HG03558 (cell line): ENCODE results near the gene PRR5.

Experiments
- ATAC-seq: cut with Tn5 transposase; IDR thresholded peaks from one replicate; pipeline ENCODE4 v1.9.1; 2021; ENCODE audit warnings: moderate number of reproducible peaks; ENCODE audit not compliant: unreplicated experiment; ENCODE audit errors: extremely low read depth

Gene PRR5

DNA sequence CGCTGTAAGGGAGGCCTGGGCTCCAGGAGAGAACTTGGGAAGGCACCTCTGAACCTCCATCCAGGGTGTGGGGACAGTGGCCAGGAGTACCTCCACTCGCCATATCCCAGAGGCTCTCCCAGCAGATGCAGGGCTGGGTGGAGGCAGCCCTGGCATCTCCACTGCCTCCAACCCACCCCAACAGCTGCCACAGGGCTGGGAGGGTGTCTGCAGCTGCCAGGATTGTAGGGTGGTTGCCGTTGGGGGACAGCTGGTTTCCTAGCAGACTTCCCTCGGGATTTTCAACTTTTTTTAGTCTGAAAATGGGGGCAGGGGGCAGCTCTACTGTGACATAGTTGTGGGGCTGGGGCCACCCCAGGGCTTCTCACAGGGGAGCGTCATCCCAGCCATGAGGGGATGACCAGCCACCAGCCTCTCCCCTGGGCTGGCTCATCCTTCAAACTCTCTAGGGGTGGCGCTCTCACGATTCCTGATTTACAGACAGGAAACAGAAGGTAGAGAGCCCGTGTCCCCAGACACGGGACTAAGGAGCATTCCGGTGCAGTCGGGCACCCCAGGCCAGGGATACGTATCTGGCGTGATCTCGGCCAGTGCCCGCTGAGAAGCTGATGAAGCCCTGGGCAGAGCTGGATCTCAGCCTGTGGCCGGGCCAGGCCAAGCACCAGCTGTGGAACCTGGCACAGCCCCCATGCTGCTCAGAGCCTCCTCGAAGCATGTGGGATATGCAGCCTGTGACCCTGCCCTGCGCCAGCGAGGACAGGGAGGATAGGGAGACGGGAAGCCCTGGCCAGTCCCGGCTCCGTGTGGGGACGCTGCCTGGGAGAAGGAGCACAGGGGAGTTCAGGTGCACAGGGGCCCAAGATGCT lies 9.9 kb downstream of the PRR5 start:
- no peak for ATAC-seq

DNA sequence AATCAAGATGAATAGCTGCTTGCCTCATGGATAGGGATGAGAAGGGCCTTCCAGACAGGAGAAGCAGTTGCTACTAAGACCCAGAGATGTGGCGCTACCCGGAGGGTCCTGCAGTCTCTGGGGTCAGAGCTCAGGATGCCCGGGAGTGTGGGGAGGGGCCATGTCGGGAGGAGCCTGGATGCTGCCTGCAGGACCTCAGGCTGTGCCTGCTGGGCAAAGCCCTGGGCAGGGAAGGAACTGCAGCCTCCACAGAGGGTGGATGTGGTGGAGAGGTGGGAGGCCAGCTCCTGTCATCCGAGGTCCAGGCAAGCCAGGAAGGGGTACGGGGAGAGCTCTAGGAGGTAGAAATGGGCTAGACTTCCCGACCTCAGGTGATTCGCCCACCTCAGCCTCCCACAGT lies 11.0 kb downstream of the PRR5 start:
- ATAC-seq = no peak

DNA sequence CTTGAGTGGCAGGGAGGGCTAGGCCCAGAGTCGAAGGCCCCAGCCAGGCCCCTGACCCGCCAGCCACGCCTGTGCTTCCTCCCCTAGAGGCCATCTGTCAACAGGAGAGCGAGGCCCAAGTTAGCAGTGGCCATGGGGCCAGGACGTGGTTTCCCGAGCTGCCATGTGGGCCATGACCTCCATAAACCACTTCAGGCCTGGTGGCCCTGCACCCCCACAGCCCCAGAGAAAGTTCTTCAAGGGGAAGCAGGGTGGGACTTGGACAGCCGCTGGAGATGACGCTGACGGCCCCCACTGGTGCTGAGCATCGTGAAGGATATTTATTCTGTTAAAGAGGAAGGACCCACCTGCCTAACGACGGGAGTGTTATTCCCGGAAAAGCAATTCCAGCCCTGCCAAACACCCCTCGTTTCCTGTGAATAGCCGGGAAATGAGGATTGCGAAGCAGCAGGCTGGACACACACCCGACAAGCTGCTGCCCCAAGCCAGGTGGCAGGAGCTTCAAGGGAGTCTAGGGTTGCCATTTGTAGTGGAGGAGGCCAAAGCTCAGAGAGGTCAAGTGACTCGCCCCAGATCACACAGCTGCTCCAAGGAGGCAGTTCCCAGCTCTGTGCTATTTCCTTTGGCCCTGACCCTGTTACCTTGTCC lies 12.8 kb downstream of the PRR5 start:
- ATAC-seq = no peak

DNA sequence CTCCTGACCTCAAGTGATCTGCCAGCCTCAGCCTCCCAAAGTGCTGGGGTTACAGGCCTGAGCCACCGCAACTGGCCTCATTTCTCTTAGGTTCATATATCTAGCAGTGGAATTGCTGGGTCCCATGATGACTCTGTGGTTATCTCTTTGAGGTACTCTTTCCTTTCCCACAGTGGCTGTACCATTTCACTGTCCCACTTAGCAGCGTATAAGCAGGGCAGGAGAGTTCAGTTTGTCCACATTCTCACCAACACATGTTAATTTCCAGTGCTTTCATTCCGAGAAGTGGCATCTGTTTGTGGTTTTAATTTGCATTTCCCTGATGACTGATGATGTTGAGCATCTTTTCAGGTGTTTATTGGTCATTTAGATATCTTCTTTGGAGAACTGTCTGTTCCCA lies 16.4 kb downstream of the PRR5 start:
- no peak for ATAC-seq

DNA sequence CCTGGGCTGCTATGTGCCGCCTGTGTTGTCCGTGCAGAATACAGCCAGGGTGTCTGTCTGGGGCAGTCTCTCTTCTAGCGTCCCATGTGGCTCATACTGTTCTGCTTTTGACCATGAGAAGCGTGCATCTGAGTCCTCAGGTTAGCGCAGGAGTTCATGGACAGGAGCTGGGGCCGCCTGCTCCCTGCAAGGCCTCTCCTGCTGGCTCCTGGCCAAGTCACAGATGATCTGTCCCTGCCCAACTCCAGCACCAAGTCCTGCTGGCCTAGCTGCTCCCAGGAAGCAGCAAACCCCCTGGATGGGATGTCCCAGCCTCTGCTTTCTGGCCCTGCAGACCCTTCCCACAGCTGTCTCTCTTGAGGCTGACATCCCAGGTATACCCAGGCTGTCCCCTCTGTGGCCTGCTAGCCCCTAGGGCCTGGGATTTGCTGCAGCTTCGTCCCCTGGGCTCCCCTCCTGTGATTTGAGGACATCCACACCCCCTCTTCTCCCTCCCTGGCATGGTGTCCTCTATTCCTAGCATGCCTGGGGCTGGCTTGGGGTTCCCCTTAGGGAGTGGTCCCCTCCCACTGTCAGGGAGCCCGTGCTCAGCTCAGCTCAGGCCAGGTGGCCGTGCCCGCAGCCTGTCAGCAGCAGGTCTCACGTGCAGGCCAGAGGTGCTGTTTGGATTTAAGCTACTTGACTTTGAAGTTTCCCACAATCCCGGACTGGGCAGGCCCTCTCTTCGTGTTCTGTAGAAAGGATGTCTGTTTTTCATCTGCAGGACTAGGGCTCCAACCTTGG lies 17.8 kb downstream of the PRR5 start:
- no peak for ATAC-seq

DNA sequence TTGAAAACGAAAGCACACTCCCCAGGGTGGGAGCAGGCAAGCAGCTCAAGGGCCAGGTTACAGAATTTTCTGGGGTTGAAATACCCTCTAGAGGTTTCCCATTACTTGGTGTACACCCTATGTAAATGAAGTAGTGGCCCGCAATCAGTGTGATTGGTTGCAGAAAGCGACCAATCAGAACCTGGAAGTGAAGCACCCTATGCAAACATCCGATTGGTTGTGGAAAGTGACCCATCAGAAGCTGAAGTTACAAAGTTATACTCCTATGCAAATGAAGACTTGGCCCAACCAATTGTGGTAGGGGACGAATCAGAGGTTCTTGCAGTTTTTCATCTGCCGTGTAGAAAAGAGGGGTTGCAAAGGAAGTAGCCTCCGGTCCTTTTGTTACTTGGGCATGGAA lies 19.2 kb downstream of the PRR5 start:
- ATAC-seq = no peak

DNA sequence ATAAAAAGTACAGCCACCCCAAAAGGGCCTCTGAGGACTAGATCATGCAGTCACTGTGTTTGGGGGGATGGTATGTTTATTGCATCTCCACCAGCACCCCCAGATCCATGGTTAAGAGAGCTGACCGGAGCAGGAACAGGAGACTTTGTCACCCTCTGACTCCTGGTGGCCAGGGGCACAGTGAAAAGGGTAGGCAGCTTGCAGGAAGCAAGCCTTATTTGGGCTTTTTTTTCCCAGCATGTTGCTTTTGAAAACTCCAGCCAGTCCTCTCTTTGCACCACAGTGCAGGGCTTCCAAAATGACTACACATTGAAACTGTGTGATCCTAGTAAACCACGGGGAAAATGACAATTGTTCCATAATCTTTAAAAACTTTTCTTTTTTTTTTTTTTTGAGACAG lies 20.6 kb downstream of the PRR5 start:
- no peak for ATAC-seq

DNA sequence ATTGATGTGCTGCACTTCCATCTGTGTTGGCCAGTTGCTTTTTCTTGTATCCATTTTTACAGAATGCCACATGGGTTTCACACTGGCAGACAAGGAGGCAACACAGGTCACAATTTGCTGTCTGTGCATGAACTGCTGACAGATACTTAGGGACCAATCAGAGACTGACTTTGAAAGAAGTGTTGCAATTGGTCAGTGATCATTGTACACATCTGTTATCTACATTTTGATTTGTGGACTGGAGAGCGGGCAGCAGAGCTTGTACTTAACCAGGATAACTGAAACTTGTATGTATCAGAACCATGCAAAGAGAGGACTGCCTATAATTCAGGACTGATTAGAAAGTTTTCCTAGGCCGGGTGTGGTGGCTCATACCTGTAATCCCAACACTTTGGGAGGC lies 21.8 kb downstream of the PRR5 start:
- no peak for ATAC-seq

DNA sequence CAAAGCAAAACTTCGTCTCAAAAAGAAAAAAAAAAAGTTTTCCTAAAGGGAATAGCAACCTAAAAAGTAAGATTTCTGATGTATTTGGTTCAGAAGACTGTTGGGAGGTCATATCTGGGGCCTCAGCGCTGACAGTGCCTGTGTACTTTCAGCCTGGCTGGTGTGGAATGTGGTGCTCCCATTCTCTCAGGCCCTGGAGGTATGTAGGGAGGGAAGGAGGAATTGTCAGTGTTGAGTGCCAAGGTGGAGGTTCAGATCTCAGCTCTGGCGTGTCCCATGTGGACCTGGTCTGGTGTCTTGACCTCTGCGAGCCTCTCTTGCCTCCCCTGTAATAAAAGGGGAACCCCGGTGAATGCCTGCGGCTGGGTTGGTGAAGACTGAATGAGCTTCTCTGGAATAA lies 22.4 kb downstream of the PRR5 start:
- ATAC-seq = no peak

DNA sequence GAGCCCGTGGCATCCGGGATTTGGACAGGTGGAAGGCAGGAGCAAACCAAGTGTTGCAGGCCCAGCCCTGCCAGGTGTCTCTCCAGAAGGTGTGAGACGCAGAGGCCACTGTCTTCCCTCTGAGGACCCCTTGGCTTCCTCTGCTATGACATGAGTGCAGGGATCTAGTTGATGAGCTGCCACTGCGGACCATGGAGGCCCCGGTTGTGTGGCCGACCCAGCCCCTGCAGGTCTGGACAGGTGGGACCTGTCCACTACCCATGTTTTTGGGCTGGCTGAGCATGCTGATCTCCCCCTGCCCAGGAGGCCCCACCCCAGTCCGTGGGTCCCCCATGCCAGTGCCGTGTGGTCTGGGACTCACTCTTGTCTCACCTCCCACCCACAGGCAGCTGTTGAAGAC lies 22.9 kb downstream of the PRR5 start:
- ATAC-seq = no peak

DNA sequence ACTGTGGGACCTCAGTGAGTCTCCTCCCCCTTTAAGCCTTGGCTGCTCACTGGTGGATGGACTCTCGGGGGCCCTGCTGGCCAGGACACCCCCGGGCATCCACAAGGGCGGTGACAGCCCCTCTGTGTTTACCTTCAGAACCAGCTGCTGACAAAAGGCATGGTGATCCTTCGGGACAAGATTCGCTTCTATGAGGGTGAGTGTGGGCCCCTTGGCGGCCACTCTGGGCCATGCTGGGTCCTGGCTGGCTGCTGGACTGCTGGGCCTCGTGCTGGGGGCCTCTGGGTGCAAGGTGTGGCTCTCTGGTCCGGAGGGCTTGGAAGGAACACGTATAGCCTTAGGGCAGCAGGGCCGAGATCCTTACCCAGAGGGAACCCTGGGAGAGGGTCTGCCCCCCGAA lies 24.4 kb downstream of the PRR5 start:
- ATAC-seq = no peak

DNA sequence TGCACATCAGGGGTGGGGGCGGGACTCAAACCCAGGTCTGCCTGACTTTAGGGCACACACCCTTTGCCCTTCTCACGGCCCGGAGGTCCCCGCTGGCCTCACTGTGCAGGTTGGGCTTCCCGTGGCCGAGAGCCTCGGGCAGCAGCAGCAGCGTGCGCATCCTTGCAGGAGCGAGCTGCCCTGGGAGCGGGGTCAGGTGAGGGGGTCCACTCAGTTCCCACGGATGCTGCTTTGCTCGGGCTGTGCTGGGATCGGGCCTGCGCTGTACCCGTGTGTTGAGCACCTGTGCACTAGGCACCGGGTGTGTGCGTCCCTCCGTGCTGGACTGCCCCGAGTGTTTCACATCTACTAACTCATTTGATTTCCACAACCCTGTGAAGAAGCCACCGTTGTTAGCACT lies 25.1 kb downstream of the PRR5 start:
- no peak for ATAC-seq

DNA sequence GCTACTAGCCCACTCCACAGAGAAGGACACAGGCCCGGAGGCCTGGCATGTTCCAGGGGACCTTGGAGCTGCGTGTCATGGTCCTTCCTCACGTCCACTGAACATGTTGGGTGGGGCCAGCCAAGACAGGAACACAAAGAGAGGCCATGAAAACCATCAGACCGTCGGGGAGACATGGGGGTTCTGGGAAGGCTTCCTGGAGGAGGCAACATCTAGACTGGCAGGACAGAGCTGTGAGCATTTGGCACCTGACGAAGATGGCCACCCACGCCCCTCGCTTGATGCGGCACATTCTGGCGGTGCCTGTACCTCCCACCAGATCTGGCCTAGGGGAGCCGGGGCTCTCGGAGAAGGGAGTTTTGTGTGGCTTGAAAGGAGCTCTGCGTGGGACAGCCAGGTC lies 25.7 kb downstream of the PRR5 start:
- no peak for ATAC-seq

DNA sequence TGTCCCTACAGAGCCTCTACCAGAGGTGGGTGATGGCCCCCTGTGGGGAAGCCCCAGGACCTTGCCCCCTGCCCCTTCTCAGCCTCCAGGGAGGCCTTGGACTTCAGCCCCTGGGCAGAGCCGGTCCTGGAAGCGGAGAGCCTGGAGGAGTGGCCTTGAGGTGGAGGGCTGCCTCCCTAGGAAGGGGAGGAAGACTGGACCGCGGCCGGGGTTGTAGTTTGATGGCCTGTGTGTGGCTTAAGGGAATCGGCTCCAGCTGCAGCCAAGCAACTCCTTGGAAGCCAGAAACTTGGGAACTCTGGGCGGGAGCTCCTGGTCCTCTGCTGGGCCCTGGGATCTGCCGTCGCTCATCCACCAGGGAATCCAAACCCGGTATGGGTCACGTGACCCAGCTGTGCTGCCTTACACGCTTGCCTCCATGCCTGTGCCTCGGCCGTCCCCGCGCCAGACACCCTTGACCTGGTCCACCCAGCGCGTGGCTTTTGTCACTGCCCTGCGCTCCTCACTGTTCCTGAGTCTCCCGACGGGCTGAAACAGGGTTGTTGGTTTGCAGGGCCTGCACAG lies 26.8 kb downstream of the PRR5 start:
- ATAC-seq = no peak

DNA sequence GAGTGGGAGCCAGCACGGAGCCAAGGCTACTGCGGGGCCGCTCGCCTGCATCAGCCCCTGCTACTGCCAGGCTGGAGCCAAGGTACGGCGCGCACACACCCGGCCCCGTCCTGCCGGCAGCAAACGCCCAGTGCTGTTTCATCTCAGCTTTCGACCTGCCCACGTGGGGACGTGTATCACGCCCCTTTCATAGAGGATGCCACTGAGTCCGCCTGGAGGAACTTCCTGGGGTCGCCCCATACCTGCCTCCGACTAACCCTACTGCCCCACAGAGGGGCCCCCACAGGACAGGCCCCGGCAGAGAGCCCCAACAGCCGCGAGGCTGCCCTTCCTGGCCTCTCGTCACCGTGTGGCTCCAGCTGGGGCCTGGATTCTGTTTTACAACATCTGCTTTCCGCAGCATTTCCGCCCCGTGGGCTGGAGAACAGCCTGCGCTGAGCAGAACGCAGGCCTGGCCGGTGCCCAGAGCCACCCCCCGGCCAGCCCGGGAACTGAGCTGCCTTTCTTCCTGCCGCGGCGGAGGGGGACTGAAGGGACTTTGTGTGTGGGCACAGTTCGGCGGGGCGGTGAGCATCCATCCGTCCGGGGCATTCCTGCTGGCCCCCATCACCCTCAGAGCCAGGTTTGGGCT lies 27.5 kb downstream of the PRR5 start:
- no peak for ATAC-seq

DNA sequence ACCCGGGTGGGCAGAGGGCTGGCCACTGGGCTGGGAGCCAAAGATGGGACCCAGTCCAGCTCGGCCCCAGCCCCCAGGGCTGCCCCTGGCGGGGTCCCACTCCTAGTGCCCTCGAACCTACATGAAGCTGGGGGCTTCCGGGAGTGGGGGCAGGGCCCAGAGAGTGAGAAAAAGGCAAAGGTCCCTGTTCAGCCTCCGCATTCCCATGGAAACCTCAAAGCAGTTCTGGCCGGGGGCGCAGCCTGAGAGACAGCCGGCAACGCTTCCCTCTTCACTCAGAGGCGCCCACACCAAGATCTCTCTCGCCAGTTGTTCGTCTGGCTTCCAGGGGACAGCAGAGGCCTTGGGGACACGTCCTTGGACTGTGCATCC lies 28.0 kb downstream of the PRR5 start:
- no peak for ATAC-seq

DNA sequence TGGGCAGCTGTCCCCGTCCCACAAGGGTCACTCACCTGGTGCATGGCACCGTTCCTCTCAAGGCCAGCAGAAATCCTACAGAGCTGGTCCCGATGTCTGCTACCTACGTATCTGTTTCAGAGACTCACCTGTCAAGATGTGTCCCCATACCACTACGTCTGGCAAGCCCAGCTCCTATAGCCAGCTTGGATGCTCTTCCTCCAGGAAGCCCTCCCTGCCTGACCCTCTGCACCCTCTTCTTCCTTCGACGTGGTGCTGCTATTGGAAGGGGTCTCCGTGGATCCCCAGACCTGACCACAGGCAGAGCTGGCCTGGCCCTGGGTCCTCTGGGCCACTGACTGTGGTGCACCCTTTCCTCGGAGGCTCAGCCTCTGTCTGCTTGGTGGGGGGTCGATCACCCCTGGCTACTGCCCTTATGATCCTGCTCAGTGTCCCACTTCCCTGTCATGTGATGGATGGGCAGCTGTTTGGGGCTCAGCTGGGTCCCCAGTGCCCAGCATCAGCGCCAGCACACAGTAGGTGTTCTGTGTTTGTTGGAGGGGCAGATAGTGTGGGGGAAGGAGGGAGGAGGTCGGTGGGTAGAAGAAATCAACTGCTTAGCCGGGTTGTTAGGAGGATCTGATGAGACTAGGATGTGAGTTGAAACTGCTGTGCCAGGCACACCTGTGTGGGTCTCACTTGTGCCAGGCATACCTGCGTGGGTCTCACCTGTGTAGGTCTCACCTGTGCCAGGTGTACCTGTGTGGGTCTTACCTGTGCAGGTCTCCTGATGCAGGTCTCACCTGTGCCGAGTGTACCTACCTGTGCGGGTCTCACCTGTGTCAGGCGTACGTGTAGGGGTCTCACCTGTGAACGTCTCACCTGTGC lies 28.7 kb downstream of the PRR5 start:
- no peak for ATAC-seq

DNA sequence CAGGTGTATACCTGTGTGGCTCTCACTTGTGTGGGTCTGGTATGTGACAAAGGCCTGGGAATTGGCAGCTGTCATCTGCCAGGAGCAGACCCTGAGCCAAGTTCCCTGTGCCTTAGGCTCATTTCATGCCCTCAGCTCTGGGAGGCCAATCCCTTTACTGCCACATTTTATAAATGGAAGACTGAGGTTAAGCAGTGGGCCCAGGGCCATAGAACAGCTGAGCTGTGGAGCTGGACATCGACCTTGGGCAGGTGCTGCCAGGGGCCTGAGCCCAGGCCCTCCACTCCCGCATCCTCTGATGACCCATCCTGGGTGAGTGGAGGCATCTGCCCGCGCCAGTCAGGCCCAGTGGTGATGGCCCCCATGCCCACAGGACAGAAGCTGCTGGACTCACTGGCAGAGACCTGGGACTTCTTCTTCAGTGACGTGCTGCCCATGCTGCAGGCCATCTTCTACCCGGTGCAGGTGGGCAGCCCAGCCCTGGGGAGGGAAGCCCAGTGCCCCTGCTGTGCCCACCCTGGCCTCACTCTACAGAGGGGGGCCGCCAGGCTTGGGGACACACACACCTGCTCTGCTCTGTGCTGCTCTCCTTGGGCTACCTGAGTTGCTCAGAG lies 29.5 kb downstream of the PRR5 start:
- no peak for ATAC-seq

DNA sequence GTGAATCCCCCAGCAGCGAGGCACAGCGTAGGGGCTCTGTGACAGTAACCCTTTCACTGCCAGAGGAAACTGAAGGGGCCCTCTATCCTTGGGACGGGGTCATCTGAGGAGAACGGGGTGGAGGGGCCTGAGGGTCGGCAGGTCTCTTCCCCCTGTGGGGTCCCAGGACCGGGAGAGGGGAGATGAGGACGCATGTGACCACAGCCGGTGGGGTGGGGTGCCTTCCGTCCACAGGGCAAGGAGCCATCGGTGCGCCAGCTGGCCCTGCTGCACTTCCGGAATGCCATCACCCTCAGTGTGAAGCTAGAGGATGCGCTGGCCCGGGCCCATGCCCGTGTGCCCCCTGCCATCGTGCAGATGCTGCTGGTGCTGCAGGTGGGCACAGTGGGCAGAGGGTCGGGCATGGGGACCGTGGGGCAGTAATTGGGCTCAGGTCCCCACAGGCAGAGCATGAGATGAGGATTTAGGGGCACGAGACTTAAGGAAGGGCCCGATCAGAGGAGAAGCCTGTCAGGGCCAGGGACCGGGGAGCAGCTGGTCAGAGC lies 30.1 kb downstream of the PRR5 start:
- no peak for ATAC-seq
